Stomach (tissue), 9 donors: Measurements from ENCODE around the gene SNAPC4. TPM values are rescaled to one million over a fixed set of nuclear protein-coding genes. Genes with fewer than 3 reads are reported as not detected.

ENCODE experiments used
- DNase-seq, 2 donors: peaks; one replicate each; pipeline versions ENCODE4 v3.0.0 to v3.0.0-alpha.2; 2013 to 2019
- H3K27ac ChIP-seq, 5 donors: fragments of 200-600 bp in 4 of 5; sonication (generic) in 4 of 5; one replicate each; pipeline ENCODE4 v1.5.1; 2013 to 2019; ENCODE audit warnings: mild to moderate bottlenecking in 1 of 5, moderate library complexity in 1 of 5
- H3K27me3 ChIP-seq, 3 donors: fragments of 200-600 bp; sonication (generic); one replicate each; pipeline ENCODE4 v1.5.1; 2017 to 2019; ENCODE audit warnings: mixed run types in 1 of 3
- H3K36me3 ChIP-seq, 4 donors: fragments of 200-600 bp; sonication (generic); 1 replicate in 3 of 4; 2 replicates in 1 of 4; pipeline ENCODE4 v1.5.1; 2016 to 2019
- H3K4me1 ChIP-seq, 4 donors: fragments of 200-600 bp; sonication (generic); one replicate each; pipeline ENCODE4 v1.5.1; 2016 to 2019
- H3K4me3 ChIP-seq, 4 donors: fragments of 200-600 bp; sonication (generic) in 3 of 4; one replicate each; pipeline ENCODE4 v1.5.1; 2016 to 2019; ENCODE audit warnings: mild to moderate bottlenecking in 1 of 4
- H3K9me3 ChIP-seq, 4 donors: fragments of 200-600 bp; sonication (generic); one replicate each; pipeline ENCODE4 v1.5.1; 2016 to 2019
- EP300 ChIP-seq: sonication (generic); formaldehyde crosslinking; IDR thresholded peaks from one replicate; pipeline ENCODE4 v1.6.1; 2017; ENCODE audit warnings: antibody characterized with exemption
- POLR2A ChIP-seq, 4 donors: fragments of 450-650 bp; IDR thresholded peaks; one replicate each; pipeline ENCODE4 v1.6.1; 2016; ENCODE audit warnings: antibody characterized with exemption in 4 of 4, control low read depth in 2 of 4, mild to moderate bottlenecking in 1 of 4, moderate library complexity in 1 of 4
- POLR2AphosphoS5 ChIP-seq, 3 donors: sonication (generic); formaldehyde crosslinking; IDR thresholded peaks; one replicate each; pipeline ENCODE4 v1.6.1; 2016; ENCODE audit warnings: antibody characterized with exemption in 3 of 3
- WGBS, 5 donors: extraction: QIAGEN DNeasy Blood & Tissue Kit in 3 of 5; methylation state at CpG; one replicate each; pipeline versions ENCODE4 v1.1.5 to v1.1.7; 2013 to 2018; 5-methylcytosine and 5-hydroxymethylcytosine counted together
- intact Hi-C: fragments of 100-400 bp; cut with DNase I; formaldehyde crosslinking; loops from one replicate; pipeline ENCODE4 v1.15.1; 2023; ENCODE audit warnings: low total_unique reads
- polyA plus RNA-seq, 3 donors: library from polyadenylated mRNA; stranded (reverse); fragments of 200-250 nt; gene quantifications; one replicate each; pipeline ENCODE4 v1.2.3, GENCODE V29; 2013
- total RNA-seq, 5 donors: library from RNA; depleted of rRNA; stranded (reverse); fragments of >200 nt; gene quantifications; one replicate each; pipeline versions ENCODE4 v1.1.0 to v1.2.3, GENCODE V29; 2014 to 2016
- TF ChIP-seq, protein P1 (sequence below), 7 experiments: fragments of 450-650 bp in 4 of 7; fragments of 200-600 bp in 3 of 7; sonication (generic) in 3 of 7; IDR thresholded peaks; one replicate each; pipeline ENCODE4 v1.5.1; 2016 to 2019; ENCODE audit warnings: antibody characterized with exemption in 7 of 7, control low read depth in 2 of 7, mild to moderate bottlenecking in 1 of 7
- donor health status: healthy with polysubstance abuse.
- donor health status: Bipolar disorder and iron deficiency.
- donor health status: healthy.

SNAPC4 gene
- total and polyA plus RNA-seq, 8 donors: 1.8 to 58.2 (median 4.4) TPM

DNA sequence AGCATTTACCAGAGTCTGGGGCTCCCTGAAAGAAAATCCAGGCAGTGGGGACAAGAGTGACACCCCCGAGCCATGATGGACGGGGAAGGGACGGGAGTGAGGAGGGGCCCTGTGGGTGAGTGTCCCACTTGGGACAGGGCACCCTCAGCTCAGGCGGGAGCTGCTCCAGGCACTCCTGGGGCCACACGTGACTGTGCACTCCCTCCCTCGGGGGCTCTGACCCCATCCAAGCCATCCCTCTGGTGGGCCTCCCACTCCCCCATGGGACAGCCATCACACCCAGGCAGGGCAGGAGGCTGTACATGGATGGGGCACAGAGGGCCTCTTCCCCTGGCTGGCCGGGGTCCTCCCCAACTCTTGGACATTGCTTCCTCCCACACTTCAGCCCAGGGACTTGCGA is 23.5 kb downstream of the SNAPC4 start:
- no peak overlapping the region for H3K4me3 ChIP-seq
- intact Hi-C loops: no loop called here
- no peak overlapping the region for H3K27ac ChIP-seq
- TF ChIP-seq POLR2A (IDR thresholded peaks at IDR 0.05): no peak
- no peak for TF ChIP-seq POLR2AphosphoS5 (IDR thresholded peaks at IDR 0.05)
- H3K36me3 ChIP-seq: peaks cover 17 to 39% (median 38%) of the 10 kb centered on the region in 4 donors
- H3K9me3 ChIP-seq: no peaks in the 10 kb centered on the region
- no peaks in the 10 kb centered on the region for H3K27me3 ChIP-seq
- peaks cover 12 to 20% (median 16%) of the 10 kb centered on the region in 4 donors for H3K4me1 ChIP-seq
- 50 to 93% (median 80%) methylated on average over 2 to 8 of the region's 8 CpGs for WGBS, 5 donors
- DNase-seq: no peak

- H3K27me3 ChIP-seq: no peaks in the 10 kb centered on the region
- 88 to 95% (median 92%) methylated on average over 10 to 12 of the region's 12 CpGs for WGBS, 5 donors
- intact Hi-C loops: no loop called here
Measured at GRCh38 chr9:136375096-136375495, 24.9 kb downstream of the SNAPC4 start.

DNA sequence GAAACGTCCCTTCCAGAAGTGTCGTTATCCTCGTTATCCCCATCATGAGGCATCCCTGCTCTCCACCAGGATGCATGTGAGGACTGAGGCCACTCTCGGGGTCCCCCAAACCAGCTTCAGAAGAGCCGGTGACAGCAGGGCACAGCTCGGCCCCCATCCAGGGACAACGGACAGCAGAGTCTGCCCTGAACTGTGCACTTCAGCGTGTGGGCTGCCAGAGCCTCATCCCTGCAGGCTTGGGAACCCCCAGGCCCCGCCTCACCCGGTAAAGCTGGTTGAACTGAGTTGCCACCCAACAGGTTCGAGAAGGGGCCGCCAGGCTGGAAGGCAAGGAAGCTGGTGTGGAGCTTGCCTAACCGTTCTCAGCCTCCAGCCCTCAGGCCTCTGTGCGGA is 25.8 kb downstream of the SNAPC4 start:
- DNase-seq: no peak
- intact Hi-C loops: no loop called here
- Histone ChIP-seq H3K4me1 (peaks cover 12 to 20% (median 16%) of the 10 kb centered on the region in 4 donors), H3K27ac (no peak overlapping the region), H3K4me3 (no peak overlapping the region), H3K36me3 (peaks cover 7 to 23% (median 15%) of the 10 kb centered on the region in 4 donors), H3K9me3 (no peaks in the 10 kb centered on the region), H3K27me3 (no peaks in the 10 kb centered on the region)
- TF ChIP-seq, protein P1, sequence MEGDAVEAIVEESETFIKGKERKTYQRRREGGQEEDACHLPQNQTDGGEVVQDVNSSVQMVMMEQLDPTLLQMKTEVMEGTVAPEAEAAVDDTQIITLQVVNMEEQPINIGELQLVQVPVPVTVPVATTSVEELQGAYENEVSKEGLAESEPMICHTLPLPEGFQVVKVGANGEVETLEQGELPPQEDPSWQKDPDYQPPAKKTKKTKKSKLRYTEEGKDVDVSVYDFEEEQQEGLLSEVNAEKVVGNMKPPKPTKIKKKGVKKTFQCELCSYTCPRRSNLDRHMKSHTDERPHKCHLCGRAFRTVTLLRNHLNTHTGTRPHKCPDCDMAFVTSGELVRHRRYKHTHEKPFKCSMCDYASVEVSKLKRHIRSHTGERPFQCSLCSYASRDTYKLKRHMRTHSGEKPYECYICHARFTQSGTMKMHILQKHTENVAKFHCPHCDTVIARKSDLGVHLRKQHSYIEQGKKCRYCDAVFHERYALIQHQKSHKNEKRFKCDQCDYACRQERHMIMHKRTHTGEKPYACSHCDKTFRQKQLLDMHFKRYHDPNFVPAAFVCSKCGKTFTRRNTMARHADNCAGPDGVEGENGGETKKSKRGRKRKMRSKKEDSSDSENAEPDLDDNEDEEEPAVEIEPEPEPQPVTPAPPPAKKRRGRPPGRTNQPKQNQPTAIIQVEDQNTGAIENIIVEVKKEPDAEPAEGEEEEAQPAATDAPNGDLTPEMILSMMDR (IDR thresholded peaks at IDR 0.05): no peak
- no peak for TF ChIP-seq POLR2AphosphoS5 (IDR thresholded peaks at IDR 0.05)
- no peak for TF ChIP-seq POLR2A (IDR thresholded peaks at IDR 0.05)
- no peak for TF ChIP-seq EP300
- WGBS, 5 donors: 86 to 100% (median 87%) methylated on average over 2 to 14 of the region's 14 CpGs

More at GRCh38 chr9:136375096-136375495, 24.9 kb downstream of the SNAPC4 start:
- no peak overlapping the region for H3K27ac ChIP-seq
- no peak for TF ChIP-seq POLR2A (IDR thresholded peaks at IDR 0.05)
- no peak for TF ChIP-seq POLR2AphosphoS5 (IDR thresholded peaks at IDR 0.05)
- no peak for TF ChIP-seq EP300
- TF ChIP-seq, protein P1 (IDR thresholded peaks at IDR 0.05): no peak
- peaks cover 12 to 20% (median 16%) of the 10 kb centered on the region in 4 donors for H3K4me1 ChIP-seq
- H3K9me3 ChIP-seq: no peaks in the 10 kb centered on the region
- no peak overlapping the region for H3K4me3 ChIP-seq
- DNase-seq: no peak
- H3K36me3 ChIP-seq: peaks cover 8 to 31% (median 24%) of the 10 kb centered on the region in 4 donors

DNA sequence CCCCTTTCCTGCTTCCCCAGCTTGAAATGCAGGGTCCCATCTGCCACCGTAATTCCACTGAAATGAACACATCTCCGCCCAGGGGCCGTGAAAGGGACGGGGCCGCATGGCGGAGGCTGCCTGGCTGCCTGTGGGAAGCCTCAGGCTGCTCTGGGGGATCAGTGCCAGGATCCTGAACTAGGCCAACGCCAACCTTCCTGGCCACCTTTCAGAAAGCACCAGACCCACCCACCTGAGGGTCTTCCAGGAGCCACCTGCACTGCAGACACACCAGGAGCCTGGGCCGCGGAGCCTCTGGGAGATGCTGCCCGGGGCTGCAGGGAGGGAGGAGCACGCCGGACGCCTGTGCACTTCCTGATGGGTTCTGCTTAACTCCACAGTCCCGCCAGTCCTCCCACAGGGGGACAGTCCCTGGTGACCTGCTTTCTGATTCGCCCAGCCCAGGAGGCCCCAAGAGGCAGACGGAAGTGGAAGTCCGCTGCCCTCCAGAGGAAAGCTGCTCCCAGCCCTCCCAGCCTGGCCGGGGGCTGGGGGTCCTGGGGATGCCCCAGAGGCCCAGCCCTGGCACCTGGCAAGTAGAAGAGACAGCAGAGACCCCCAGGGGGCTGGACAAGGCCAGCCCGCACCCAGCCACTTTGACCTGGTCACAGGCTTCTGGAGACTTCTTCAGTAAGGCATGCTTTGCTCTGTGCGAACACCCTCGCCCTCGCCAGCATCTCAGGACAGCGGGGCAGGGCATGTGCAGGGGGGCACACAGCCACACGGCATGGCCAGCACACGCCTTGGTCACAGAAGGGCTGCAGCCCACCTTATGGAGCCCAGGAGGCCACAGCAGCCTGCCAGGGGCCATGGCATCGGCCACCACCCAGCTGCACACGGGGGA is 26.4 kb downstream of the SNAPC4 start, which contains the start of gene CARD9:
Gene CARD9 (minus strand): TSS at position 370 of the 883 bp plus-strand sequence. CDS start 1,591 bp downstream, outside the sequence.
- peaks cover 12 to 20% (median 16%) of the 10 kb centered on the region in 4 donors for H3K4me1 ChIP-seq
- no peaks in the 10 kb centered on the region for H3K27me3 ChIP-seq
- WGBS, 5 donors: 62 to 67% (median 66%) methylated on average over 13 to 27 of the region's 27 CpGs
- H3K9me3 ChIP-seq: no peaks in the 10 kb centered on the region
- peaks cover 4 to 17% (median 8%) of the 10 kb centered on the region in 4 donors for H3K36me3 ChIP-seq
- no peak for DNase-seq
- no peak for TF ChIP-seq POLR2AphosphoS5 (IDR thresholded peaks at IDR 0.05)
- TF ChIP-seq, protein P1 (IDR thresholded peaks at IDR 0.05): no peak
- no peak for TF ChIP-seq EP300
- intact Hi-C loops: no loop called here
- peak within 1 kb of the TSS in 2 of 5 donors; percentile 50 to 52 for H3K27ac ChIP-seq
- H3K4me3 ChIP-seq: peak within 1 kb of the TSS in 3 of 4 donors; percentile 26 to 39 (median 33)
